Thyroid gland (tissue), 4 donors: Measurements from ENCODE around the gene AIRE. TPM values are rescaled to one million over a fixed set of nuclear protein-coding genes. Genes with fewer than 3 reads are reported as not detected.
"Not testable (repeated sequence)": the region's sequence is repeated elsewhere in the genome, so short reads cannot be mapped to it uniquely, and the experiment has no call there.

ENCODE experiments used
- DNase-seq, 2 donors: peaks; one replicate each; pipeline ENCODE4 v3.0.0-alpha.2; 2019
- H3K27ac ChIP-seq, 3 donors: fragments of 200-600 bp; sonication (generic); 1 replicate in 2 of 3; 2 replicates in 1 of 3; pipeline ENCODE4 v1.5.1; 2016 to 2019; ENCODE audit warnings: mild to moderate bottlenecking in 1 of 3, moderate library complexity in 1 of 3
- H3K27me3 ChIP-seq: fragments of 200-600 bp; sonication (generic); one replicate; pipeline ENCODE4 v1.5.1; 2019
- H3K36me3 ChIP-seq, 2 donors: fragments of 200-600 bp; sonication (generic); one replicate each; pipeline ENCODE4 v1.5.1; 2016 to 2019
- H3K4me1 ChIP-seq, 2 donors: fragments of 200-600 bp; sonication (generic); one replicate each; pipeline ENCODE4 v1.5.1; 2017 to 2019
- H3K4me3 ChIP-seq, 3 donors: fragments of 200-600 bp; sonication (generic); replicated peaks in 1 of 3; 1 replicate in 2 of 3; 2 replicates in 1 of 3; pipeline ENCODE4 v1.5.1; 2016; ENCODE audit warnings: mild to moderate bottlenecking in 1 of 3
- H3K9me3 ChIP-seq: fragments of 200-600 bp; sonication (generic); one replicate; pipeline ENCODE4 v1.5.1; 2017
- POLR2A ChIP-seq, 2 donors: fragments of 450-650 bp; IDR thresholded peaks; one replicate each; pipeline ENCODE4 v1.6.1; 2017; ENCODE audit warnings: antibody characterized with exemption in 2 of 2, mild to moderate bottlenecking in 2 of 2, moderate library complexity in 1 of 2
- WGBS, 2 donors: methylation state at CpG; one replicate each; pipeline ENCODE4 v1.1.5; 2017; 5-methylcytosine and 5-hydroxymethylcytosine counted together
- intact Hi-C: fragments of 100-400 bp; cut with DNase I; formaldehyde crosslinking; loops from one replicate; pipeline ENCODE4 v1.15.1; 2023
- total RNA-seq, 4 donors: library from RNA; depleted of rRNA; stranded (reverse); fragments of >200 nt; gene quantifications; one replicate each; pipeline ENCODE4 v1.2.3, GENCODE V29; 2016
- TF ChIP-seq, protein P1 (sequence below), 6 experiments: fragments of 200-600 bp in 3 of 6; fragments of 450-650 bp in 3 of 6; sonication (generic) in 3 of 6; IDR thresholded peaks; one replicate each; pipeline ENCODE4 v1.5.1; 2016 to 2019; ENCODE audit warnings: antibody characterized with exemption in 6 of 6, mild to moderate bottlenecking in 2 of 6, inconsistent platforms in 1 of 6, moderate library complexity in 1 of 6

AIRE gene
- total RNA-seq, 4 donors from 2014 or later, result 0.13 TPM; not detected in 3

DNA sequence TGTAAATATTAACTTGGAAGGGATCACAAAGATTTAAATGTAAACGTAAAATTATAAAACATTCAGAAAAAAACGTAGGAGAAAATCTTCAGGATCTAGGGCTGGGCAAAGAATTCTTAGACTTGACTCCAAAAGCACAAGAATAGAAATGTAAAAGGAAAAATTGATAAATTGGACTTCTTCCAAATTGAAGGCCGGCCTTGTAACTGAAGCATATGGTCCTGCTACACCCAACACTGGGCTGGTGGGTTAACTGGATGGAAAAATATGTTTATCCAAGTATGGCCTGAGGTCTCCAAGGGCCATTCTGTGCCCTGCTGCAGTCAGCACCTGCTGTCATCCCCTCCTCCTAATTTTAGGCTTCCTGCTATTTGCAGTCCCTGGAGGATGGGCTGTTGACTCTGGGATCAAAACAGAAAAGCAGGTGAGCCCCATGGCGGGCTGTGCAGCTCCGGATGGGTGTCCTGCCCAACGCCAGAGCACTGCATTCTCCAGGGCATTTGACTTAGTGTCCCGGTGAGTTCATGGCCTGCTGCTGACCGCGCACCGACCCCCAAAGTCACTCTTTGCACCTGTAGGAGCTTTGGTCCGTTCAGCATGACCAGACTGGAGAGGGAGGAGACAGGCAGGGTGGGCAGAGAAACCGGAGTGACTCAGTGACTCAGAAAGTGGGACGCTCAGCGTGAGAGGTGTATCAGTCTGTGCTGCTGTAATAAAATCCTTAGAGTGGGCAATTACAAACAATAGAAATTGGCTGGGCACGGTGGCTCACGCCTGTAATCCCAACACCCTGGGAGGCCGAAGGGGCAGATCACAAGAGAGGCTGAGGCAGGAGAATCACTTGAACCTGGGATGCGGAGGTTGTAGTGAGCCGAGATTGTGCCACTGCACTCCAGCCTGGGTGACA lies 6.1 kb upstream of the AIRE start:
- H3K36me3 ChIP-seq, result no peaks in the 10 kb centered on the region
- intact Hi-C loops, result no loop called here
- WGBS, 2 donors, result 79 to 81% methylated on average over 19 of the region's 19 CpGs

DNA sequence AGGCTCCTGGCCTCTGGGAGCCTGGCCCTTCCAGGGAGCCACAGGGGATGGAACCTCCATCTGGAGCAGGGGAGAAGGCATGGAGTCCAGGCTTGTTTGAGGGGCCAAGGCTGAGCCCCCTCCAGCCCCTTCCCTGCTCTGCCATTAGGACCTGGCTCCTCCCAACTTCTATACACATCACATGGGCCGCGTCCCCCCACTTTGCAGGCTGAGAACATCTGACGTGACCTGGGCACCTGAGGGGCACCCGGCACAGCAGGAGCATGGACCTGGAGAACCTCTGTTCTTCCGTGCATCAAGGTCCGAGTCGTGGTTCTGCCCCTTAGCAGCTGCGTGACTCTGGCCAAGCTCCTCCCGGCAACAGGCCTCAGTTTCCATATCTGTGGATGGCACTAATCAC lies 3.9 kb upstream of the AIRE start:
- no peaks in the 10 kb centered on the region for H3K36me3 ChIP-seq
- WGBS, 2 donors, result 96 to 98% methylated on average over 8 to 9 of the region's 9 CpGs
- no peak for DNase-seq
- no peak overlapping the region for H3K27ac ChIP-seq
- peaks cover 0 to 6% of the 10 kb centered on the region in 2 donors for H3K4me1 ChIP-seq
- no peak overlapping the region for H3K4me3 ChIP-seq
- intact Hi-C loops, result no loop called here
- TF ChIP-seq, protein P1, sequence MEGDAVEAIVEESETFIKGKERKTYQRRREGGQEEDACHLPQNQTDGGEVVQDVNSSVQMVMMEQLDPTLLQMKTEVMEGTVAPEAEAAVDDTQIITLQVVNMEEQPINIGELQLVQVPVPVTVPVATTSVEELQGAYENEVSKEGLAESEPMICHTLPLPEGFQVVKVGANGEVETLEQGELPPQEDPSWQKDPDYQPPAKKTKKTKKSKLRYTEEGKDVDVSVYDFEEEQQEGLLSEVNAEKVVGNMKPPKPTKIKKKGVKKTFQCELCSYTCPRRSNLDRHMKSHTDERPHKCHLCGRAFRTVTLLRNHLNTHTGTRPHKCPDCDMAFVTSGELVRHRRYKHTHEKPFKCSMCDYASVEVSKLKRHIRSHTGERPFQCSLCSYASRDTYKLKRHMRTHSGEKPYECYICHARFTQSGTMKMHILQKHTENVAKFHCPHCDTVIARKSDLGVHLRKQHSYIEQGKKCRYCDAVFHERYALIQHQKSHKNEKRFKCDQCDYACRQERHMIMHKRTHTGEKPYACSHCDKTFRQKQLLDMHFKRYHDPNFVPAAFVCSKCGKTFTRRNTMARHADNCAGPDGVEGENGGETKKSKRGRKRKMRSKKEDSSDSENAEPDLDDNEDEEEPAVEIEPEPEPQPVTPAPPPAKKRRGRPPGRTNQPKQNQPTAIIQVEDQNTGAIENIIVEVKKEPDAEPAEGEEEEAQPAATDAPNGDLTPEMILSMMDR (IDR thresholded peaks at IDR 0.05), result no peak
- no peak for TF ChIP-seq POLR2A (IDR thresholded peaks at IDR 0.05)
- no peaks in the 10 kb centered on the region for H3K9me3 ChIP-seq
- no peaks in the 10 kb centered on the region for H3K27me3 ChIP-seq

More for the DNA sequence above, 6.1 kb upstream of the AIRE start:
- no peaks in the 10 kb centered on the region for H3K4me1 ChIP-seq
- TF ChIP-seq POLR2A (IDR thresholded peaks at IDR 0.05), result no peak
- TF ChIP-seq, protein P1 (IDR thresholded peaks at IDR 0.05), result no peak
- no peak overlapping the region for H3K4me3 ChIP-seq
- H3K9me3 ChIP-seq, result no peaks in the 10 kb centered on the region
- no peak for DNase-seq
- H3K27me3 ChIP-seq, result no peaks in the 10 kb centered on the region
- H3K27ac ChIP-seq, result no peak overlapping the region

DNA sequence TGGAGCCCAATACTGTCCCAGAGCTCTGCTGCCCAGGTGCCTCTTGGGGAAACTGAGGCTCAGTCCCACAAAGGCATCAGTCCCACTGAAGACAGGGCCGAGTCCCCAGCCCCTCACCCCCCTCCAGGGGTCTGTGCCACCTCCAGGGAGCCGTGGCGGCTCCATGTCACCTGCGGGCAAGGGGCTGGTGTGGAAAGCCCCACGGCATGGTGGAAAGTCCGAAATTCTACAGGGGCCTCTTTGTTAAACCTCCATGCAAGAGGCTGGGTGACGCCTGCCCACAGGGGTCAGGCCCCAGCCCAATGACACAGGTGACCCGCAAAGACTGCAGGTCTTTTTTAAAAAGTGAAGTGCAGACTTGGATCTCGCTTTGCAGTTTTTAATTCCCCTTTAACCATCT lies 3.3 kb upstream of the AIRE start:
- Histone ChIP-seq H3K36me3 (no peaks in the 10 kb centered on the region), H3K9me3 (no peaks in the 10 kb centered on the region), H3K4me1 (peaks cover 0 to 6% of the 10 kb centered on the region in 2 donors), H3K27me3 (no peaks in the 10 kb centered on the region), H3K27ac (no peak overlapping the region), H3K4me3 (no peak overlapping the region)
- intact Hi-C loops, result no loop called here
- no peak for TF ChIP-seq POLR2A (IDR thresholded peaks at IDR 0.05)
- TF ChIP-seq, protein P1 (IDR thresholded peaks at IDR 0.05), result no peak
- 93 to 95% methylated on average over 4 to 6 of the region's 9 CpGs for WGBS, 2 donors
- DNase-seq, result no peak

DNA sequence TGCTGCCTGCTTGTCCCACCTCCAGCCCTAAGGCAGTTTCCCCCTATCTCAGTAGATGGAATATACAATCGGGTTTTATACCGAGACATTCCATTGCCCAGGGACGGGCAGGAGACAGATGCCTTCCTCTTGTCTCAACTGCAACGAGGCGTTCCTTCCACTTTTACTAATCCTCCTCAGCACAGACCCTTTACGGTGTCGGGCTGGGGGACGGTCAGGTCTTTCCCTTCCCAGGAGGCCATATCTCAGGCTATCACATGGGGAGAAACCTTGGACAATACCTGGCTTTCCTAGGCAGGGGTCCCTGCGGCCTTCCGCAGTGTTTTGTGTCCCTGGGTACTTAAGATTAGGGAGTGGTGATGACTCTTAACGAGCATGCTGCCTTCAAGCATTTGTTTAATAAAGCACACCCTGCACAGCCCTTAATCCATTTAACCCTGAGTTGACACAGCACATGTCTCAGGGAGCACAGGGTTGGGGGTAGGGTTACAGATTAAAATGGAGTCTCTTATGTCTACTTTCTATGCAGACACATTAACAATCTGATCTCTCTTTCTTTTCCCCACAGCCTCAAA lies 2.4 kb upstream of the AIRE start:
- H3K27me3 ChIP-seq, result not testable (repeated sequence)
- WGBS, 2 donors, result 64 to 72% methylated on average over 11 of the region's 11 CpGs

DNA sequence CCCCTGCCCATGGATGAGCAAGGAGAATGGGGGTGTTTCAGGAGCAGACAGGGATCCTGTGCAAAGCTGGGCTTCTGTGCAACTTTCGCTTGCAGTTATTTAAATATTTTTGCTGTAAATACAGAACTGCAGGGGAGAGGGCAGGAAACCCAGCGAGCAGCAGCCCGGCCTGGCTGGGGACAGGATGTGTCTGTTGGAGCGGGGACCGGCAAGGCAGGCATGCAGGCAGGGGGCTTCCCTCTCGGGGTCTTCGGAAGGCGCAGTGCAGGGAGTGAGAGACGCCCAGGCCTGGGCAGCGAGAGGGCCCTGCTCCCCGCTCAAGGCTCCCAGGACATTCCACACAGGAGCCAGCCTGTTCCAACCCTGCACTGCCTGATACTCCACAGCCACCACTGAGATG lies 1.7 kb upstream of the AIRE start:
- WGBS, 2 donors, result 72 to 83% methylated on average over 10 of the region's 11 CpGs
- intact Hi-C loops, result no loop called here
- Histone ChIP-seq H3K4me1 (peaks cover 0 to 6% of the 10 kb centered on the region in 2 donors), H3K27me3 (no peaks in the 10 kb centered on the region), H3K36me3 (no peaks in the 10 kb centered on the region), H3K4me3 (no peak overlapping the region), H3K27ac (no peak overlapping the region), H3K9me3 (no peaks in the 10 kb centered on the region)
- TF ChIP-seq, protein P1 (IDR thresholded peaks at IDR 0.05), result no peak
- no peak for TF ChIP-seq POLR2A (IDR thresholded peaks at IDR 0.05)
- no peak for DNase-seq

More for the DNA sequence above, 2.4 kb upstream of the AIRE start:
- H3K36me3 ChIP-seq, intact Hi-C loops, H3K4me1 ChIP-seq, H3K9me3 ChIP-seq, DNase-seq, H3K4me3 ChIP-seq, H3K27ac ChIP-seq: not testable (repeated sequence)
